Measurements from ENCODE around the gene GHRH.

DNA sequence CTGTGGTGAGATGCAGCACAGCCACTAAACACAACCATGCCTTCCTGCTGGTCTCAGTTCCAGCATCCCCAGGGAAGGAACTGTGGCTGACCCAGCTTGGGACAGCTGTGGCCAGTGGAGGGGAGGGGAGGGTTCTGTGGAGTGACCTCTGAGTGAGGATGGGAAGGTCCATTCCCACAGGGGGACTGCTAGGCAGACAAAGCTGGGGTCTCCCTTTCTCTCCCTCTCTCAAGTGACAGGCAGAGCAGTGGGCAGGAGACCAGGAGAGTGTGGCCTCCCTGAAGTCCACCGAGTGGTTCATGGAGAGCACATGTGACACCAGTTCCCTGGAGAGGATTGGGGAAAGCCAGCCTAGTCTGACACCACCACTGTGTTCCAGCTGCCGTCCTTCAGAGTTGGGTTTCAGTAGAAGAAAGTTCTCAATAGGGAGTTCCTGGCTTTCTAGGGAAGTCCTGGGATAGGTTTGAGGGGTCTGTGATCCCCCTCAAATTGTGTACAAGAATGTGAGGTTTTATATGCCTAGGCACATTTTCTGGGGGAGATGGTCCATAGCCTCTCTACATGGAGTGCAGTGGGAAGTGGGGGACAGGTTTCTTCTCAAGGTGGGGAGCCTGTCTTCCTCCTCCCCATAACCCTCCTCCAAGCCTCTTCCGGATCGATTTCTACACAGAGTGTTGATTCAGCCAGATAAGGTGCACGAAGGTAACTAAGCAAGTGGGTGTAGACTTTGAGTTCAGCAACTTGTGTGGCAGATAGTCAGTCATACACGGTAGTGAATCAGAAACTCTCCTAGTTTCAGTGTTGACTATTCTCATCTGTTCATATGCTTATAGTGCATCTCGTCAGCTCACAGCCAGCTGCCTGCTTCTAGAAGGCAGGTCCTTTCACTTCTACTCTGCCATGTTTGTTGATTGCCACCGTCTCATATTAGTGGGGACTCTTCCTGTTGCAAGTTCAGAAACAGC is 46.8 kb upstream of the GHRH start:
- TF ChIP-seq FOXK2 (IDR thresholded peaks at IDR 0.05) (no peak), FOXM1 (IDR thresholded peaks at IDR 0.05; ENCODE audit: borderline replicate concordance) (no peak), SUZ12 (IDR thresholded peaks at IDR 0.05) (no peak), PKNOX1 (IDR thresholded peaks at IDR 0.05) (no peak), SP1 (IDR thresholded peaks at IDR 0.05) (no peak), HDGF (IDR thresholded peaks at IDR 0.05; ENCODE audit: borderline replicate concordance) (no peak), ARNT (IDR thresholded peaks at IDR 0.05) (no peak), LEF1 (IDR thresholded peaks at IDR 0.05; ENCODE audit: borderline replicate concordance) (no peak), BHLHE40 (IDR thresholded peaks at IDR 0.05; ENCODE audit: borderline replicate concordance) (no peak)

All from HEK293T (cell line).